Keratinocyte (primary cell): ENCODE measurements around the gene DOCK7. TPM values are rescaled to one million over a fixed set of nuclear protein-coding genes. Genes with fewer than 3 reads are reported as not detected.
"Not testable (repeated sequence)": the region's sequence is repeated elsewhere in the genome, so short reads cannot be mapped to it uniquely, and the experiment has no call there.

Source experiments
- DNase-seq: peaks from one replicate; pipeline ENCODE4 v3.0.0-alpha.2; 2011; ENCODE audit warnings: low read depth, missing footprints, low spot score
- FAIRE-seq: peaks from 2 replicates; lab custom pipeline; 2011; peaks lifted over from hg19 to GRCh38; lab: Jason Lieb, UNC
- H2AFZ ChIP-seq: 2 replicates; pipeline ENCODE4 v1.6.0; 2012; ENCODE audit warnings: low read length, control low read depth, inconsistent platforms; ENCODE audit not compliant: control insufficient read depth
- H3K27ac ChIP-seq: 2 replicates; pipeline ENCODE4 v1.5.1; 2011; ENCODE audit warnings: low read length; ENCODE audit not compliant: control insufficient read depth, insufficient read depth
- H3K27me3 ChIP-seq: 3 replicates; pipeline ENCODE4 v1.6.0; 2011; ENCODE audit warnings: low read length; ENCODE audit not compliant: control insufficient read depth, insufficient read depth; ENCODE audit errors: extremely low read depth
- H3K36me3 ChIP-seq, 2 experiments: 2 replicates in 1 of 2; 3 replicates in 1 of 2; pipeline ENCODE4 v1.5.1; 2011; ENCODE audit warnings: low read length in 2 of 2, mild to moderate bottlenecking in 1 of 2; ENCODE audit not compliant: control insufficient read depth in 2 of 2, insufficient read depth in 2 of 2; ENCODE audit errors: extremely low read depth in 1 of 2
- H3K4me1 ChIP-seq: 3 replicates; pipeline ENCODE4 v1.5.1; 2011; ENCODE audit warnings: low read length; ENCODE audit not compliant: control insufficient read depth, insufficient read depth; ENCODE audit errors: extremely low read depth
- H3K4me2 ChIP-seq: 3 replicates; pipeline ENCODE4 v1.6.0; 2011; ENCODE audit warnings: low read depth, low read length; ENCODE audit not compliant: control insufficient read depth, insufficient read depth; ENCODE audit errors: extremely low read depth
- H3K4me3 ChIP-seq, 3 experiments: fragments of 200-600 bp in 1 of 3; sonication (generic) in 1 of 3; 2 replicates in 2 of 3; 3 replicates in 1 of 3; pipeline ENCODE4 v1.5.1; 2011 to 2016; ENCODE audit warnings: low read length in 3 of 3, mild to moderate bottlenecking in 3 of 3, control low read depth in 2 of 3, inconsistent platforms in 1 of 3, low read depth in 1 of 3, mixed read lengths in 1 of 3, mixed run types in 1 of 3, moderate library complexity in 1 of 3; ENCODE audit not compliant: control insufficient read depth in 2 of 3, insufficient read depth in 2 of 3; ENCODE audit errors: extremely low read depth in 1 of 3
- H3K79me2 ChIP-seq: 2 replicates; pipeline ENCODE4 v1.6.0; 2012; ENCODE audit warnings: low read length; ENCODE audit not compliant: control insufficient read depth, insufficient read depth
- H3K9ac ChIP-seq: 3 replicates; pipeline ENCODE4 v1.6.0; 2011; ENCODE audit warnings: low read length; ENCODE audit not compliant: control insufficient read depth, insufficient read depth; ENCODE audit errors: extremely low read depth
- H3K9me1 ChIP-seq: 3 replicates; pipeline ENCODE4 v1.6.0; 2011; ENCODE audit warnings: low read length; ENCODE audit not compliant: control insufficient read depth, insufficient read depth; ENCODE audit errors: extremely low read depth
- H3K9me3 ChIP-seq: 2 replicates; pipeline ENCODE4 v1.5.1; 2012; ENCODE audit warnings: low read depth, low read length; ENCODE audit not compliant: control insufficient read depth
- H4K20me1 ChIP-seq: 3 replicates; pipeline ENCODE4 v1.6.0; 2011; ENCODE audit warnings: low read length; ENCODE audit not compliant: control insufficient read depth, insufficient read depth; ENCODE audit errors: extremely low read depth
- EZH2 ChIP-seq: IDR thresholded peaks from one replicate; pipeline ENCODE4 v1.6.1; 2012; ENCODE audit warnings: inconsistent platforms, mild to moderate bottlenecking, low read length, moderate library complexity
- dilution Hi-C: fragments of 300-500 bp; cut with MboI; formaldehyde crosslinking; loops from one replicate; pipeline ENCODE4 v1.7.0; 2020; ENCODE audit warnings: low sequenced_read_pairs; ENCODE audit not compliant: extremely low pct_ligation_motif_present
- polyA plus RNA-seq, 5 experiments: library from polyadenylated mRNA; depleted of rRNA in 3 of 5; stranded (reverse) in 3 of 5; stranded (forward) in 1 of 5; unstranded in 1 of 5; fragments of >200 nt; gene quantifications; 1 replicate in 1 of 5; 2 replicates in 3 of 5; 3 replicates in 1 of 5; pipeline versions ENCODE4 v1.2.1 to v1.2.3, GENCODE V29; 2011 to 2012; ENCODE audit warnings: missing spikeins in 2 of 5, low read depth in 1 of 5, low replicate concordance in 1 of 5
- TF ChIP-seq, protein P1 (sequence below), 3 experiments: IDR thresholded peaks in 1 of 3; conservative IDR thresholded peaks in 1 of 3; optimal IDR thresholded peaks in 1 of 3; 2 replicates in 2 of 3; 3 replicates in 1 of 3; pipeline versions ENCODE3 to v1.5.1; 2011; ENCODE audit warnings: low read length in 3 of 3, mild to moderate bottlenecking in 3 of 3, moderate library complexity in 2 of 3, control low read depth in 1 of 3, inconsistent platforms in 1 of 3; ENCODE audit not compliant: insufficient read depth in 2 of 3; ENCODE audit errors: extremely low read depth in 1 of 3

DOCK7 gene
- polyA plus RNA-seq, 1 donor (not counting 4 experiments of a cell fraction or from before 2014, with no cell fraction given), result 66.9 TPM

DNA sequence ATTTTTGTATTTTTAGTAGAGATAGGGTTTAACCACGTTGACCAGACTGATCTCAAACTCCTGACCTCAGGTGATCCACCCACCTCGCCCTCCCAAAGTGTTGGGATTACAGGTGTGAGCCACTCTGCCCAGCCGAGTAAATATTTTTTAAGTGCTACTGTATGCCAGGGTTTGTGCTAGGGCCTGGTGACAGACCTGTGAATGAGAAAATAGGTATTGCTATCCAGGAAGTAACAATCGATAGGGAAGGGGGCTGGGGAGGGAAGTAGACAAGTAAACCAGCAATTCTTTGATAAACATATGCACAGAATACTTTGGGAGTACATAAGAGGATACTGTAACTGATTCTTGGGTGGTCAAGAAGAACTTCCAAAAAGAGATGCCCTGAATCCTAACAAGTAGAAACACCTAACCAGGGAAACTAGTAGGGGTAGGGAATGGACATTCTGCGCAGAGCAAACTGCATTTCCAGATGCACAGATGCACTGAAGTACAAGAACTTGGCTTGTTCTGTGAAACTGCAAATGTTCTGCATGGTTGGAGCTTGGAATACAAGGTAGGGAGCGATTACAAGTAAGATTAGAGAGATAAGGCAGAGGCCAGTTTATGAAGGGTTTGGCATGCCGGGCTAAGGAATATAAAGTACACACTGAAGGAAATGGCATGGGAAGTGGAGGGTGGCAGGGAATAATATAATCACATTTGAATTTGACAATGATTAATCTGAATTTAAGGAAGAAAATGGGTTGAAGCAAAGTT lies 19.0 kb upstream of the DOCK7 start:
- Histone ChIP-seq H3K4me2 (no peak overlapping the region), H3K27ac (no peak overlapping the region), H2AFZ (no peak overlapping the region), H3K9me3 (no peaks in the 10 kb centered on the region), H3K36me3 (no peaks in the 10 kb centered on the region), H3K27me3 (no peaks in the 10 kb centered on the region), H3K9me1 (no peaks in the 10 kb centered on the region), H3K4me3 (no peak overlapping the region), H3K79me2 (no peaks in the 10 kb centered on the region), H4K20me1 (no peaks in the 10 kb centered on the region), H3K4me1 (no peaks in the 10 kb centered on the region), H3K9ac (no peak overlapping the region)
- DNase-seq (no peak), FAIRE-seq (no peak)
- dilution Hi-C loops, result no loop called here
- TF ChIP-seq EZH2, result no peak
- TF ChIP-seq, protein P1, sequence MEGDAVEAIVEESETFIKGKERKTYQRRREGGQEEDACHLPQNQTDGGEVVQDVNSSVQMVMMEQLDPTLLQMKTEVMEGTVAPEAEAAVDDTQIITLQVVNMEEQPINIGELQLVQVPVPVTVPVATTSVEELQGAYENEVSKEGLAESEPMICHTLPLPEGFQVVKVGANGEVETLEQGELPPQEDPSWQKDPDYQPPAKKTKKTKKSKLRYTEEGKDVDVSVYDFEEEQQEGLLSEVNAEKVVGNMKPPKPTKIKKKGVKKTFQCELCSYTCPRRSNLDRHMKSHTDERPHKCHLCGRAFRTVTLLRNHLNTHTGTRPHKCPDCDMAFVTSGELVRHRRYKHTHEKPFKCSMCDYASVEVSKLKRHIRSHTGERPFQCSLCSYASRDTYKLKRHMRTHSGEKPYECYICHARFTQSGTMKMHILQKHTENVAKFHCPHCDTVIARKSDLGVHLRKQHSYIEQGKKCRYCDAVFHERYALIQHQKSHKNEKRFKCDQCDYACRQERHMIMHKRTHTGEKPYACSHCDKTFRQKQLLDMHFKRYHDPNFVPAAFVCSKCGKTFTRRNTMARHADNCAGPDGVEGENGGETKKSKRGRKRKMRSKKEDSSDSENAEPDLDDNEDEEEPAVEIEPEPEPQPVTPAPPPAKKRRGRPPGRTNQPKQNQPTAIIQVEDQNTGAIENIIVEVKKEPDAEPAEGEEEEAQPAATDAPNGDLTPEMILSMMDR (optimal IDR thresholded peaks at IDR 0.05 in 1 of 3, IDR thresholded peaks at IDR 0.05 in 1 of 3, conservative IDR thresholded peaks at IDR 0.05 in 1 of 3; ENCODE audit: extremely low read depth in 1 of 3, insufficient read depth in 2 of 3, low read length in 3 of 3), result no peak

DNA sequence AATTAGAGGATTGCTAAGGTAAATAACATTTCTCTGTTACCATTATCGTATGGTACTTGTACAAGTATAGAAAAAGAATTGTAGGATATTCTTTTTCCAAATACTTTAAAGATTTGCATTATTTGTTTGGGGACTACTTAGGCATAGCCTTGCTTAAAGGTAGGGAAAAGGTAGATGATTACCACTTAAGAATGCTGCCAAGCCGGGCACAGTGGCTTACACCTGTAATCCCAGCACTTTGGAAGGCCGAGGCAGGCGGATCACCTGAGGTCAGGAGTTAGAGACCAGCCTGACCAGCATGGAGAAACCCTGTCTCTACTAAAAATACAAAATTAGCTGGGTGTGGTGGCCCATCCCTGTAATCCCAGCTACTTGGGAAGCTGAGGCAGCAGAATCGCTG lies 10.0 kb upstream of the DOCK7 start:
- H3K4me2 ChIP-seq, H3K36me3 ChIP-seq, H3K79me2 ChIP-seq, H3K4me1 ChIP-seq, H3K27ac ChIP-seq, FAIRE-seq, H3K9ac ChIP-seq, H3K9me3 ChIP-seq, H4K20me1 ChIP-seq, H3K27me3 ChIP-seq, dilution Hi-C loops, DNase-seq, H3K9me1 ChIP-seq, H2AFZ ChIP-seq, H3K4me3 ChIP-seq: not testable (repeated sequence)

DNA sequence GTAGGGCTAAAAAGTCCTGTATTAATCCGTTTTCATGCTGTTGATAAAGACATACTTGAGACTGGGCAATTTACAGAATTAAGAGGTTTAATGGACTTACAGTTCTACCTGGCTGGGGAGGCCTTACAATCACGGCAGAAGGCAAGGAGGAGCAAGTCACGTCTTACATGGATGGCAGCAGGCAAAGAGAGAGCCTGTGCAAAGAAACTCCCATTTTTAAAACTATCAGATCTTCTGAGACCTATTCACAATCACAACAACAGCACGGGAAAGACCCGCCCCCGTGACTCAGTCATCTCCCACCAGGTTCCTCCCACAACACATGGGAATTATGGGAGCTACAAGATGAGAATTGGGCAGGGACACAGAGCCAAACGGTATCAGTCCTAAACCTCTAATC lies 6.3 kb upstream of the DOCK7 start:
- H3K9me3 ChIP-seq, H3K27me3 ChIP-seq, H3K4me3 ChIP-seq, DNase-seq, FAIRE-seq, H3K79me2 ChIP-seq, H3K27ac ChIP-seq, H4K20me1 ChIP-seq, H3K36me3 ChIP-seq, dilution Hi-C loops, H2AFZ ChIP-seq, H3K9ac ChIP-seq, H3K9me1 ChIP-seq, H3K4me2 ChIP-seq: not testable (repeated sequence)
- H3K4me1 ChIP-seq, result peaks cover 22% of the 10 kb centered on the region
